CD4-positive, alpha-beta T cell treated with Interleukin-10 for 1 hour (primary cell): ENCODE measurements around the gene WDR19.
"Not testable (repeated sequence)": the region's sequence is repeated elsewhere in the genome, so short reads cannot be mapped to it uniquely, and the experiment has no call there.

Experiments
- DNase-seq: peaks from one replicate; pipeline ENCODE4 v3.0.0-alpha.2; 2020

WDR19 gene

DNA sequence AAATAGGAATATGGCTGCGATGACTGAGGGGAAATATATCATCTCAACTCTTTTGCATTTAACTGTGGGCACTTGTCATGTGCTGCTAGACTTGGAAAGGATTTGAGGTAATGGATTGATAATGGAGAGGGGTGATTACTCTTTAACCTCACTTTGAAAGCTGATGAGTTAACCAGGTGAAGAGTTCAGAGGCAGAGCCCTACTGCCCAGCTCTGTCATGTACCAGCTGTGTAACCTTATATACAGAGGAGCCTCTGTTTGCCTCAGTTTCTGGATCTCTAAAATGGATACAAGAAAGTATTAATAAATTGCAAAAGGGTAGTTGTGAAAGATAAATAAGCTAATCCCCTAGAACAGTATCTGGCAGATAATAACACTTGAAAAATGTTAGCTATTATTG, 51.5 kb downstream of the WDR19 start:
- DNase-seq: no peak

DNA sequence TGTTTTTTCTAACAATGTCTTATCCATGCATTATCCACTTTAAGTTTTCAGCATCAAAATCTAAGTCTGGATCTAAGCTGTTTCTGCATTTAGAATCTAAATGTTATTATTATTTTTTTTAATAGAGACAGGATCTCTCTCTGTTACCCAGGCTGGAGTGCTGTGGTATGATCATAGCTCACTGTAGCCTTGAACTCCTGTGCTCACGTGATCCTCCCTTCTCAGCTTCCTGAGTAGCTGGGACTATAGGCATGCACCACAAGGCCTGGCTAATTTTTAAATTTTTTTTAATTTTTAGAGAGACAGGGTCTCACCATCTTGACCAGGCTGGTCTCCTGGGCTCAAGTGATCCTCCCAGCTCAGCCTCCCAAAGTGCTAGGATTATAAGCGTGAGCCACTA, 52.7 kb downstream of the WDR19 start:
- DNase-seq: no peak

- DNase-seq: no peak
These were observed 53.4 kb downstream of the WDR19 start for GRCh38 chr4:39235696-39236095.

DNA sequence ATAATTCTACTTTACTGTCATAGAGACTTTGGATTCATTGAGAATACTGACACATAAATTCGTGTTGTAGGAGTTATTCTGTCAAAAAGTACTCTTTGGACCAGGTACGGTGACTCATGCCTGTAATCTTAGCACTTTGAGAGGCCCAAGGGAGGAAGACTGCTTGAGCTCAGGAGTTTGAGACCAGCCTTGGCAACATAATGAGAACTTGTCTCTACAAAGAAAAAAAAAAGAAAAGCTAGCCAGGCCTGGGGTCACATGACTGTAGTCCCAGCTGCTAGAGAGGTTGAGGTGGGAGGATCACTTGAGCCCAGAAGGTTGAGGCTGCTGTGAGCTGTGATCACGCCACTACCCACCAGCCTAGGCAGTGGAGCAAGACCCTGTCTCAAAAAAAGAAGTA, 54.9 kb downstream of the WDR19 start:
- DNase-seq: no peak

DNA sequence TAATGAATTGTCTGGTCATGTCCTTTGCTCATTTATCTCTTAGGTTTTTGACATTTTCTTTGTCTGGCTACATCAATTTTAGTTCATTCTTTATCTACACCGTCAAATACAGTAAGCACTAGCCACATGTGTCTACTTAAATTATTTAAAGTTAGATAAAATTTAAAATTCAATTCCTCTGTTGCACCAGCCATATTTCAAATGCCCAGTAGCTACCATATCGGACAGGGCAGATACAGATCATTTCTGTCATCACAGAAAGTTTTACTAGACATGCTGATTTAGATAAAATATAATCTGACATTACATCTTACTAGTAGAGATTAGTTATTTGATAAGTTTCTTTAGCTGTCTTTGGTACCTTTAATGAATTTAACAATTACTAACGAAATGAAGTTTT, 61.1 kb downstream of the WDR19 start:
- no peak for DNase-seq

DNA sequence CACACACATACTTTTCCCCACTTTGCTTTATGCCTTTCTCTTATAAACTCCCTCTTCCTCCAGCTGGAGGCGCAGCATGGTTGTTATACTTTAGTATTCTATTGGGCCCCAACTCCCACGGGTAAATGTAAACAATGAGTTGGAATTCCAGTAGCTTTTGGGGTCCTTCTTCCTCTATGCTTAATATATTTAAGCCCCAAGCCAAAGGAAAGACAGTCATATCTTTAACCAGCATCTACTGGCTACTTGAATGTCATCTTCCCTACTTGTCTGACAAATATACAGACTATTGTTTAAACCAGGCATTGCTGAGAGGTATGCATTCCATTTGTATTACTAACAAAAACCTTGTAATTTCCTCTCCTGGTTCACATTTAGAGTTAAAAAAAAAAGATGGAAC, 72.9 kb downstream of the WDR19 start:
- DNase-seq: no peak

- DNase-seq: no peak
These were observed 73.5 kb downstream of the WDR19 start for GRCh38 chr4:39255871-39256270.

DNA sequence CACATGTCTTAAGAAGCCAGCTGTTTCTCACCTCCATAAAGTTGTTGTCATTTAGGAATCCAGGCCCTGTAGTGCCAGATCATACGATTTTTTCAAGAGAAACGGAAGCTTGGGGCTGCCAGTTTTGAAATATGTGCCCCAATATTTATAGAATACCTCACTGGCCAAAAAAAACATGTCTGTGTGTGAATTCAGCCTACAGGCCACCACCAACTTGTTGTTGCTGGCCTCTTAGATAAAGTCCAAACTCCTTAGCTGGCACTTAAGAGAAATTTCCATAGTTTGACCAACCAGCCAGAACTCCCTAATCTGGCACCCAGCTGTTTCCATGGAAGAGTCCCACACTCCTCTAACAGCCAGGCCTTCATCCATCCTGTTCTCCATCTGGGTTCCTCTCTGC, 74.1 kb downstream of the WDR19 start:
- no peak for DNase-seq

DNA sequence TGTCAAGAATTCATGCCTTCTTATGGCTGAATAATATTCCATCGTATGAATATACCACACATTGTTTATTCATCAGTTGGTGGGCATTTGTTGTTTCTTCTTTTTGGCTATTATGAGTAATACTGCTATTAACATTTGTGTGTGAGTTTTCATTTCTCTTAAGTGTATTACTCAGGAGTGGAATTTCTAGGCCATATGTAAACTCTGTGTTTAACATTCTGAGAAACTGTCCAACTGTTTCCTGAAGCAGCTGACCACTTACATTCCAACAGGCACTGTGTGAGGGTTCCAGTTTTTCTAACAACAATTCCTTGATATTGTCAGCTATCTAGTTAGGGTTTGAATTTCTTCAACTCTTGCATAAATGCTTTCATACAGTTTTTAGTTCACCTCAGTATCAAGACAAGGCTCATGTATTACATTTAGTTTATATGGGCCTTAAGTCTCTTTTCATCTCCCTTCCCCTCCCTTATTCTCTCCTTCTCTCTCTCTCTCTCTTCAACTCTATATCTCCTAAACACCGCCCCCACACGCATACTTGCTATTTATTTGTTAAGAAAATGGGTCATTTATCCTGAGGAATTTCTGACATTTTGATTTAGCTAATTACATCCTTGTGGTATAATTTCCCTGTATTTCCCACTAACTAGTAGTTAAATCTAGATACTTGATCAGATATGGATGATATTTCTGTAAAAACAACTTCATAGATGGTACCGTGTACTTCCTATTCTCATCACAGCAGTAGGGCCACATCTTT, 77.4 kb downstream of the WDR19 start:
- DNase-seq: no peak

GRCh38 chr4:39263895-39264294, 81.6 kb downstream of the WDR19 start:
- no peak for DNase-seq

- no peak for DNase-seq
These were observed 92.2 kb downstream of the WDR19 start for GRCh38 chr4:39274503-39274902.

DNA sequence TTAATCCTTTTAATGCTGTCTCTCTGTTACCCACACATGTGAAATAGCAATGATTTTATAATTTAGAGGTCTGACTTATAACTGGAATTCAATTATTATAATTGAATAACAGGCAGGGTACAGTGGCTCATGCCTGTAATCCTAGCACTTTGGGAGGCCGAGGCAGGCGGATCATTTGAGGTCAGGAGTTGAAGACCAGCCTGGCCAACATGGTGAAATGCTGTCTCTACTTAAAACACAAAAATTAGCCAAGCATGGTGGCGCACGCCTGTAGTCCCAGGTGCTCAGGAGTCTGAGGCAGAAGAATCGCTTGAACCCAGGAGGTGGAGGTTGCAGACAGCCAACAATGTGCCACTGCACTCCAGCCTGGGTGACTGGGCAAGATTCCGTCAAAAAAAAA, 95.3 kb downstream of the WDR19 start:
- DNase-seq: not testable (repeated sequence)

- no peak for DNase-seq
These were observed 96.1 kb downstream of the WDR19 start for GRCh38 chr4:39278476-39278875.

DNA sequence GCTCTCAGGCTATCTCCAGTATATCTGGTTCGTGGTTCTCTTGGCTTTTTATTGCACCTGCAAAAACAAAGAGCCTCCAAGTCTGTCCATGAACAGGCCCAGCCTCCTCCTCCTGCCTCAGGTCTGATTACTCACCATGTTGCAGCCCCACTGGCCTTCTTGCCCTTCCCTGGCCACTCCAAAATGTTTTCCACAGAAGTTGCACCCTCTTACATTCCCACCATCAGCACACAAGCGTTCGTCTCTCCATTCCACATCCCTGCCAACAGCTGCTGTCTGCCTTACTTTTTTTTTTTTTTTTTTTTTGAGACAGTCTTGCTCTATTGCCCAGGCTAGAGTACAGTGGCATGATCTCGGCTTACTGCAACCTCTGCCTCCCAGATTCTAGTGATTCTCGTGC, 97.1 kb downstream of the WDR19 start:
- DNase-seq: no peak

- no peak for DNase-seq
These were observed 98.4 kb downstream of the WDR19 start for GRCh38 chr4:39280770-39281169.

DNA sequence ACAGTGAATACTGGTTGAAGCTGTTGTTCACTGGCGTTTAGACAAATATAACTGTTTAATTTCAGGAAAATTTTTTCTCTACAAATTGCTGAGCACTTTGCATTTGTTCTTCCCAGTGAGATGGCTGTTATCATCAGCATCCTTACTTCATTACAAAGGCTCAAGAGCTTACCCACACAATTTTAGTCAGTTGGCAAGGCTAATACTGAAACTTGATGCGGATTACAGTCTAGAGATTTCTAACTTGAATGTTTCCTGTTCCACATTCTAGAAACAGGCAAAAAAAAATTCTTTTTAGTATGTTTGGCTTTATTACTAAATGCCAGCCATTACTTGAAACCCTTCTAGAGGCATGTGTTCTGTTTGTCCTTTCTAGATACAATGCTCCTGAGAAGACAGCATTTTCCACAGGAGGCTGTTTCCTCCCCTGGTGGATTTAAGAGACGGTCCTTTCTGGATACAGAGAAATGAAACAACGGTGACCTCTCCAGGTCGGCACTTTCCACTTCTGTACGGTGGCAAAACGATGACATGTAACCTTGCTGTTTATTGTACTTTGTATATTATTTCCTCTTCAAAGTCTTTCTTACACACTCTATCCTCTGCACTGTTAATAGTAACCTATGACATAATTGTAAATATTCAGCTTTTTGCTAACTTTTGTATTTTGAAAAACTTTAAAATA, 102.9 kb downstream of the WDR19 start:
- DNase-seq: no peak

GRCh38 chr4:39285853-39286252, 103.5 kb downstream of the WDR19 start:
- no peak for DNase-seq

GRCh38 chr4:39286263-39286662, 103.9 kb downstream of the WDR19 start:
- no peak for DNase-seq

DNA sequence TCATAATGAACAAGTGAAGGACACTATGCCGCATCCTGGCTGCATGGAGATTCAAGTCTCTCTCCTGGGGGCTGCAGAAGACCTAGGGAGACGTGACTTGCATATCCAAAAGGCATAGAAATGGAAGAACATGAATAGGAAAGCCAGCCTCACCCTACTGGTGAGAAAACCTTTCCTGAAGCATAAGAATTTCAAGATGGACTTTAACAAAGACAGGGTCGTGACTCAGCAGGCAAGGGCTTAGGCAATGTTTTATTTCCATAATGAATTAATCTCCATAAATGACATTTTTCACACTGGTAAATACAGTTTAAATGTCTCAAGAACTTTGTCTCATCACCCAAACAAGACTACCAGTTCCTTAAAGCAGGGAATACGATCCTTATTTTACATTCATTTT, 104.9 kb downstream of the WDR19 start:
- DNase-seq: no peak

DNA sequence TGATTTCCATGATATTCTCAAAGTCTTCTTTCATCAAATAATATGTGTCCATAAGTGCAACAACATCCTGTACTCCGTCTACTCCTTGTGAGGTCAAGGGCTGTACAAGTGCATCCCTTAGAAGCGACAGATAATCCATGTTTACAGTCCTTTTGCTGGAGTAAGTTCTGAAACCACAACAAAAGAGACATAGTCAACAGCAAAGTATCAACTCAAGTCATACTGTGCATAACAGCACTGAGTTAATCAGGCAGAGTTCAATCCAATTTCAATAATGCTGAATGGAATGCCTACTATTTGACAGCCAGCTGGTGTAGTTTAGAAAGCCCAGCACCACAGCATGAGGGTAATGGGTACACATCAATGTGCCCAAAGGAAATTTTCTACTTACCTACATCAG, 109.4 kb downstream of the WDR19 start:
- DNase-seq: no peak

DNA sequence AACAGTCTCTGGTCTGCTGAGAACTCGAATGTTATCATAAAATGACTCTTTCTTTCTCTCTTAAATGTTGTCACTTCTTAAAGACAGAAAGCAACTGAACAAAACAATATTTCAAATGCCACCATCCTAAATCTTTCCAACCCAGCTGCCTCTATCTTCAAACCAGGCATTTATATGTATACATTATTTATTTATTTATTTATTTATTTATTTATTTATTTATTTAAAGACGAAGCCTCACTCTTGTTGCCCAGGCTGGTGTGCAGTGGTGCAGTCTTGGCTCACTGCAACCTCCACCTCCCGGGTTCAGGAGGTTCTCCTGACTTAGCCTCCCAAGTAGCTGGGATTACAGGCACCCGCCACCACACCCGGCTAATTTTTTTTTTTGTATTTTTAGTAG, 110.1 kb downstream of the WDR19 start:
- not testable (repeated sequence) for DNase-seq

GRCh38 chr4:39295784-39296183, 113.5 kb downstream of the WDR19 start:
- no peak for DNase-seq

- DNase-seq: no peak
These were observed 120.6 kb downstream of the WDR19 start for GRCh38 chr4:39302901-39303300.

GRCh38 chr4:39303871-39304270, 121.5 kb downstream of the WDR19 start:
- no peak for DNase-seq

DNA sequence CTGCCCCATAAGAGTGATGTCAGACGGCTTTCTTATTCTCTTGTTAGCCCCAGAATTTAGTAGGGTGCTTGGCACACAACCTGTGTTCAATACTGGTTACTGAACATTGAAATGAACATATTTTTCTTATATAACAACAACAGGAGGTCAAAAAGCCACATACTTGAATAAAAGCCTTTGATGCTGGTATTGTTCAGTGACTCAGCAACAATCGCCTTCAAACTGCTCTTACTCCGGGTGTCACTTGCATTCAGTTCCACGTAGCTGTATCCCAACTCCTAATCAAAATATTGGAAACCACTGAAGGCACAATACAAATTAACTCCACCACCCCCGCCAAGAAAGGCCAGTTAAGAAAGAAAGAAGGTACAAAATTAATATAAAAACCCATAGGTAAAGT, 122.3 kb downstream of the WDR19 start:
- DNase-seq: no peak
